ENCODE data around the gene ABCC3.
"Not testable (repeated sequence)": the region's sequence is repeated elsewhere in the genome, so short reads cannot be mapped to it uniquely, and the experiment has no call there.

ABCC3 gene

DNA sequence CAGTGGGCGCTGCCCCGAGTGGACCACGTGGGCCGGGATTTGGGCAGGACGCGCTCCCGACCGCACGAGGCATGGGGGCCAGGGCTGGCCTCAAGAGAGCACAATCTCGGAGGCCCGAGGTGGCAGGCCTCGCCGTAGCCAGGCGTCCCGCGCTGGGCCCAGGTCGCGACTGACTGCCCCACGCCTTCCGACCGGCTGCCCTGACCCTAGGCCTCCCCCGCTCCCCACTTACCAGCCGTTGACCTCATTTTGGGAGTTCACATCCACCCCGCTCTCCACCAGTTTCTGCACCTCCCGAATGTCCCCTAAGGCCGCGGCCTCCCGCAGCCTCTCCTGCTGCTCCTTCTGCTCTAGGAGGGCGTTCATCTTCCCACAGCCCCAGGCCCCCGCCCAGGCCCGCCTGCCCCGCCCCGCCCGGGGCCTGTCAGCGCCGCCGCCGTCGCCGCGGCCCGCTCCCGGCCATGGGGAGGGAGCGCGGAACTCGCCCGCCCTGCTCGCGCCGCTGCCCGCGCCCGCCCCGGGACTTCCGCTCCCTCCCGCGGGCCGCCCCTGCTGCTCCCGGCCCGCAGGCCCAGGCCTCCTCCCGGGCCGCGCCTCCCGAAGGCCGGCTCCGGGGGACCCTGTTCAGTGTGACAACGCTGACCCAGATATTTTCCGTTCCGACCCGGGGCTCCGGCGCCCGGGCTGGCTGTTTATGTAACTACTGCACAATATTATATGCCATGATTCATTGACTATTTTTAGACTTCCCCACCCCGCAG lies 72.8 kb downstream of the ABCC3 start, which contains the start of gene ANKRD40:
Gene ANKRD40, minus strand, starts transcription at position 626 of the 761 bp plus-strand sequence. Its CDS starts 260 bp downstream, at position 366.
- peak; percentile 83 for DNase-seq (ENCODE audit: low read depth)

DNA sequence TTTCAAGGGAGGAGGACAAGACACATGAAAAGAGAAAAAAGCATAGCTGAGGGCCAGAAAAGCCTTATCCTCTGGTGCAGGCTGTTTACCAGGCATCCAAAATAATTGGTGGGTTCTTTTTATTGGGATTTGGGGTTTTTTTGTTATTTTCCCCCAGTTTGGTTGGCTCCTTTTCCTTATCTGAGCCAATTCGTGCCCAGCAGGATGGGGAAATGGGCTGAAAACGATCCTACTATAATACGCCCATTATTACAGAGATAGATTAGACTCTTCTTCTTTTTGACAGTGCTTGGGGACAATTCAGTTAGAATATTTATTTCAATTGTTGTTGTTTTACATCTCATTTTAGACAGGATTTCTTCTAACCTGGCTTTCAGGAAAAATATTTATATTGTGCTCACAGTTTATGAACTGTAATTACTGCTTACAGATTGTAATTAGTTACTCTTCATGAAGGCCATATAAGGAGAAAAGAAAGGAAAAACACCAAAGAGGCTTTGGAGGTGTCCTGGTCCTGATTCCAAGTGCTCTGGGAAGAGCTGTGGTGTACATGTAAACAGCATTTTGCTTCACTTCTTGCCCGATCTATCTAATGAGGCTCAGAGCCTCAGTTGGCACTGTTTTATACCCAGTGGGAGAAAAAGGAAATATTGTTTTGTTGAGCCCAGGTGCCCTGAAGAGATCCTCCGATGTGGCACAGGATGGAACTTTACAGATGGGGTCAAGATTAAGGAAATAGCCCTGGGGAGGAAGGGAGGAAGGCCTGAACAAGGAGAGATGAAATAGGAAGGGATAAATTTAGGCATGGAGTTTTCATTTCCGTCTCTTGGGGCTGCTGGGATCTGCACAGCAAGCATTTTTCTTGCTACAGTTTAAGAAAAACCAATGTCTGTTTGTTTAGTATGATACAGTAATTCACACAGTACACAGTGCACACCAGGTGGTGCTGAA lies 73.6 kb downstream of the ABCC3 start:
- no peak for DNase-seq (ENCODE audit: low read depth)

DNA sequence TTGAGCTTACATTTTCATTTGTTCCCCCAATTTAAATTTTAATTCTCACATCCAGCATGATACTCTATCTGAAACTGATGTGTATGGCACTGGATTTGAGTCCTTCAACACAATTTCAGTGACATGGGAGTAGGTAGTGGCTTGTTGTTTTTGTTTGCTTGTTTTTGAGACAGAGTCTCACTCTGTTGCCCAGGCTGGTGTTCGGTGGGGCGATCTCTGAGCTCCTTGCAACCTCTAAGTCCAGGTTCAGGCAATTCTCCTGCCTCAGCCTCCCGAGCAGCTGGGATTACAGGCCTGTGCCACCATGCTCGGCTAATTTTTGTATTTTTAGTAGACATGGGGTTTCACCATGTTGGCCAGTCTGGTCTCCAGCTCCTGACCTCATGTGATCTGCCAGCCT lies 74.4 kb downstream of the ABCC3 start:
- not testable (repeated sequence) for DNase-seq (ENCODE audit: low read depth)

DNA sequence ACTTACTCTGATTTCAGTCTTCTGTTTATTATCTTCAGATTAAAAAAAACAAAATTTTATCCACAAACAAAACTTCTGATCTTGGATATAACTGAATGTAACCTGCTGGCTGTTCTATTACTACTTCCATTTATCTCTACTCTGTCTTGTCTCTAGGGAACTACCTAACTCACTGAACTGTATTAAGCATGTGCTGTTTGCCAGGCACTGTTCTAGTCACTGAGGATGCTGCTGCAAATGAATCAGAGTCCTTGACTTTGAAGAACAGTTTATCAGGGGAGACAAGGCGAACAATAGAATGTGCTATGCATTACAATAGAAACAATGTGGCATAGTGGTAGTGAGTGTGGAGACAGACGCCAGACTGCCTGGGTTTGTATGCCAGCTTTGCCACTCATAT lies 75.3 kb downstream of the ABCC3 start:
- DNase-seq (ENCODE audit: low read depth), result no peak

DNA sequence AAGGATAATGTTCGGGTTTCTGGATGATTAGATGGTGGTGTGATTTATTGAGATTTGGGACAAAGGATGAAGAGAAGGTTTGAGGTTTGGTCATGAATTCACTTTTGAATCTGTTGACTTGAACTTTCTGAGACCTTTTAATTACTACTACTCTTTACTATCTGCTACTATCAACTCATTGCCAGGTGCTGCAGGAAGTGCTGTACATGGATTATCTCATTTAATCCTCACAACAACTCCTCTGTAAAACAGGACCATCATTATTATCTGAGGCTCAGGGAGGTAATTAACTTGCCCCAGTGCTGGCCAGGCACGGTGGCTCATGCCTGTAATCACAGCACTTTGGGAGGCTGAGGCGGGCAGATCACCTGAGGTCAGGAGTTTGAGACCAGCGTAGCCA lies 76.0 kb downstream of the ABCC3 start:
- no peak for DNase-seq (ENCODE audit: low read depth)

DNA sequence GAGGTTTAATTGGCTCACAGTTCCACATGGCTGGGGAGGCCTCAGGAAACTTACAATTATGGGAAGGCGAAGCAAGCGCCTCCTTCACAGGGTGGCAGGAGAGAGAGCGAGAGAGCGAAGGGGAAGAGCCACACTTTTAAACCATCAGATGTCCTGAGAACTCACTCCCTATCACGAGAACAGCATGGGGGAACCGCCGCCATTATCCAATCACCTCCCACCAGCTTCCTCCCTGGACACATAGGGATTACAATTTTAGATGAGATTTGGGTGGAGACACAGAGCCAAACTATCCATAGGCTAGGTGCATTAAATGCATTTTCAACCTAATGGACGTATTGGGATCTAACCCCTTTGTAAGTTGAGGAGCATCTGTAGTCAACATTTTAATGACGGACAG lies 78.0 kb downstream of the ABCC3 start:
- DNase-seq (ENCODE audit: low read depth), result no peak

DNA sequence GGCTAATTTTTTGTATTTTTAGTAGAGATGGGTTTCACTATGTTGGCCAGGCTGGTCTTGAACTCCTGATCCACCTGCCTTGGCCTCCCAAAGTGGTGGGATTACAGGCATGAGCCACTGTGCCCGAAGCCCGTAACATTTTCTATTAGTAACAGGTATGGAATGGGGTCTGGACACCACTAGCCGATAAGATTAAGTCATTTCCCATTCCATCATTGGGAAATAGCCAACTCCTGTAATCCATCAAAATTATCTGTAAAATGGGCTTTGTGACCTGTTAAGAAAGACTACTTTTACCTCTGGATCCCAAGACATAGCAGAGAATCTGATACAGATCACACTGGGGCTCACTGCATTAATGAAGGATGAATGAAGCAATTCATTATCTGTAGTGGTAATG lies 80.8 kb downstream of the ABCC3 start:
- DNase-seq (ENCODE audit: low read depth), result no peak

DNA sequence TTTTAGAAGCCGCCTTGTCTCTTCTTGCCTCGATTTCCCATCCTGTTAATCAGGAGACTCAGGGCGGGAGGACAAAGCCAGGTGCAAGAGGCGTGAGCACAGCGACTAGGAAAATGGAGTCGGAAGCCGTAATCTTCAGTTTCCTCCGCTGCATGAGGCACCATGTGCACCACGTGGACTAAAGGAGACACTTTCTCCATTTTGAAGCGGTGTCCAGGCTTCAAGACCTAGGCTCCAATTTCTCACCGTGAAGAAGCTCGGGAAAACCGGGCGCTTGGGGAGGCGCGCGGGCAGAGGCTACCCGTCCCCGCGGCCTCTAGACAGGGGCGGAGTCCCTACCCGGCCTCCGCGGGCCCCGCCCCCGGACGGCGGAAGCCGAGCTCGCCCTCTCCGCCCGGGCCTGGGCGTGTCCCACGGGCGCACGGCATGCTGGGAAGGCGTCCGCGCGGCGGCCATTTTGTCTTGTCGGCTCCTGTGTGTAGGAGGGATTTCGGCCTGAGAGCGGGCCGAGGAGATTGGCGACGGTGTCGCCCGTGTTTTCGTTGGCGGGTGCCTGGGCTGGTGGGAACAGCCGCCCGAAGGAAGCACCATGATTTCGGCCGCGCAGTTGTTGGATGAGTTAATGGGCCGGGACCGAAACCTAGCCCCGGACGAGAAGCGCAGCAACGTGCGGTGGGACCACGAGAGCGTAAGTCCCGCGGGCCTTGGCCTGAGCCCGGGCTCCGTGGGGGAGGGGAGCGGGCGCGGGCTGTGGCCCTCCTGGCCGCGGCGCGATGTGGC lies 84.7 kb downstream of the ABCC3 start, which contains the start of gene LUC7L3:
Gene LUC7L3, plus strand, starts transcription at position 460 of the 780 bp plus-strand sequence. Its CDS starts 130 bp downstream, at position 590.
- DNase-seq (ENCODE audit: low read depth), result peak; percentile 90

DNA sequence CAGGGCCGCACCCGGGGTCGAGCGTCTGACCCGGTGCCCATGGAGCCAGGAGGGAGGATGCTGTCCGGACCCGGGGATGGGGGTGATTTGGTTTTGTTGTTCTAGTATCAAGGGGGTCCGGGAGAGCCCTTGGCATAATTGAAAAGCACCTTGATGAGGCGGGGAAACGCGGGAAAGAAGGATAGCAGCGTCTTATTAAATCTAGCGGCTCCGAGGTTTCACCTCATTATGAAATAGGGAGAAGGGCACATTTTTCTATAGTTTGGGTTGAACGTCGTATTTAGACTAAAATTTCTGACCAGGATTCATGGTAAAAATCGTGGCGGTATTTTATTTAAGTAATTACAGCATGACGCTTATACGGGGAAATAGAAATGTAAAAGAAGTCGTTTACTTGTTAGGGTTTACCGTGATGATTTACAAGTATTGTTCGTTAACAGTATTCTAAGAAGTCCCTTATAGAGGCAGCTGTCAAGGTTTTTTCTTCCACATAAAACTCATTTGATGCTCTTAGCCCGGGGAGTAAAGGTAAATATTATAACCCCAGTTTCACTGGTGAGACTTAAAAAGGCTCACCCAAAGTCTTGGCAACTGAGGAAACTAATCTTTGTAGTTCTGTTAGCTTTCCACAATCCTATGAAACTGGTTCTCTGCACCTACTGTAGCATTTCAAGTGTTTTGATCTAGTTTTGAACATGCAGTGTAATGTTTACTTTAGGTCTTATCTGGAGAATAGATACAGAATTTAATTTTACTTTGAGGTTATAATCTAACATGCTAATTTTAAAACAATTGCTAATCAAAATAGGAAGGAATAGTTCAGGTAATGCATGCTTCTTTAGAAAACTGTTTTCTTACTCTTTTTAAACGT lies 85.5 kb downstream of the ABCC3 start:
- no peak for DNase-seq (ENCODE audit: low read depth)

DNA sequence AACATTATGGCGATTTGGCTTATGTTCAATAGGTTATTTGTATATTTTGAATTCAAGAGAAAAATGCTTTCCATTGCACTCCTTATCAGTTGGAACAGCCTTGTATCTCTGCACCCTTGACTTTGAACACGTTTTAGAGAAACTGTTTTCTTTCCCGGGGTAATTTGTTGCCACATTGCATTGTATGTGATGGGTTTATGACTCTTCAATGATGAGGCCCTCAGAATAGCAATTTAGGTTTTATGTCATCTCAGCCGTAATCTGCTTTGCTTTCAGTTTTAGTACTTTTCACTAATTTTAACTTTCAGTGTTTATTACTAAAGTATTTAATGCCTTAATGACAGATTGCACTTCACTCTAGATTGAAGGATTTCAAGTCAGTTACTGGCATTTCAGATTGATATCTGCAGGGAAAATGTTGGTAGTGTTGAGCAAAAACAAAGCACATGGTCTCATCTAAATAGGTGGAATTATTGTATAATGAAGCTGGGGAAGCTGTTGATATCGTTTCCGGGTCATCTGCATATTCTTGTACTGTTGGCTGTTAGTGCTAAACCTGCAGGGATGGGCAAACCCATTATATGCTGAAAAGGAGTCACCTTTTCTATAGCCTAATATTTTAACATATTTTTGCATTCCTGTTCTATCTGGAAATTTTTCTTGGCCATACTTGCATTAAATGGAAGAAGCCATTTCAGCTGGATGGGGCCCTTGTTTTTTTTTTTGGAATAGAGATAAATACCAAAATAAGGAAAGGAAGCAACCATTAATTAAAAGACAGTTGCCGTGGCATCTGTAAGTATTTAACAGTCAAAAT lies 86.7 kb downstream of the ABCC3 start:
- DNase-seq (ENCODE audit: low read depth), result no peak

DNA sequence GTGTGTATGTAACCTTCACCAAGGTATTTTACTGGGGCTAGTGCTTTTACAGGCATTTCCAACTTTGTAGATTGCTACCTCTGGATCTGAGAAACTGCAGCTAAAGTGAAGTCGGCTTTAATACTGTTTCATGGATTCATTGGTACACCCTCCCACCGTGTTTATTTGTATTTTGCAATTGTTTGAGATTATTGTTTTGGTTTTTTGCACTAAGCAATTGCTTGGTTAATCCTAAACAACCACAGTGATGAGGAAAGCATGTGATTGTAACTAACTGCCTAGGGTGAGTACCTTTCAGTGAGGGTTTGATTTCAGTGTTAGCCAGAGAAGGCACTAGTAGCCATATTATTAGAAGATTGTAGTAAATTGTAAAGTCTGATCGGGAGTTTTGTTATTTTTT lies 88.1 kb downstream of the ABCC3 start:
- DNase-seq (ENCODE audit: low read depth), result no peak

DNA sequence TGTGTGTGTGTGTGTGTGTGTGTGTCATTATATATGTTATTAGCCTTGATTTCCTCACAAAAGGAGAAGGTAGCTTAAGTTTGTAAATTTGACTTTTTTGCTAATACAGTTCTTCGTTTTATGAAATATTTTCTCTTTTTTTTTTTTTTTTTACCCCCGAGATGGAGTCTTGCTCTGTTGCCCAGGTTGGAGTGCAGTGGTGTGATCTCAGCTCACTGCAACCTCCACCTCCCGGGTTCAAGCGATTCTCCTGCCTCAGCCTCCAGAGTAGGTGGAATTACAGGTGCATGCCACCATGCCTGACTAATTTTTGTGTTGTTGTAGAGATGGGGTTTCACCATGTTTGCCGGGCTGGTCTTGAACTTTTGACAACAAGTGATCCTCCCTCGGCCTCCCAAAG lies 89.9 kb downstream of the ABCC3 start:
- DNase-seq (ENCODE audit: low read depth), result not testable (repeated sequence)

DNA sequence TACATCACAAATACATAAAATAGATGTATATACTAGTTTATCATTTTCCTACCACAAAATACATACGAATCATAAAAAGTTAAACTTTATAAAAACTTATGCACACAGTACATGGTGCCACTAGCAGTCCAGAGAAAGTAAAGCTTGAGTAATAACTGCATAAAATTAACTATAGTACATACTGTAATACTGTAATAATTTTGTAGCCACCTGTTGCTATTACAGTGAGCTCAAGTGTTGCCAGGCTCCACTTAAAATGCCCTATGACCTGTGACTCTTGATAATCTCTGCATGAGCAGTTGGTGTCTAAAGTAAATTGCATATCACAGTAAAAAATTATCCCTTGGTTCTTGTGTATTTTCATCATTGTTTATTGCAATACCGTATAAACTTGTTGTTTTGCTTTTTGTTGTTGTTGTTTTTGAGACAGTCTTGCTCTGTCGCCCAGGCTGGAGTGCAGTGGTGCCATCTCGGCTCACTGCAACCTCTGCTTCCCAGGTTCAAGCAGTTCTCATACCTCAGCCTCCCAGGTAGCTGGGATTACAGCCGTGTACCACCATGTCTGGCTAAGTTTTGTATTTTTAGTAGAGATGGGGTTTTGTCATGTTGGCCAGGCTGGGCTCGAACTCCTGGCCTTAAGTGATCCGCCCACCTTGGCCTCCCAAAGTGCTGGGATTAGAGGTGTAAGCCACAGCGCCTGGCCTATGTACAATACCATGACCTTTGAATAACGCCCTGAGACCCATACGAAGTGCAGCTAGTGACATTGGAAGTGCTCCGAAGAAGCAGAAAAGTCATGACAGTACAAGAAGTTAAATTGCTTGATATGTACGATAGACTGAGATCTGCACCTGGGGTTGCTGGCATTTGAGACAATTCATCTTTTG lies 91.3 kb downstream of the ABCC3 start:
- no peak for DNase-seq (ENCODE audit: low read depth)

DNA sequence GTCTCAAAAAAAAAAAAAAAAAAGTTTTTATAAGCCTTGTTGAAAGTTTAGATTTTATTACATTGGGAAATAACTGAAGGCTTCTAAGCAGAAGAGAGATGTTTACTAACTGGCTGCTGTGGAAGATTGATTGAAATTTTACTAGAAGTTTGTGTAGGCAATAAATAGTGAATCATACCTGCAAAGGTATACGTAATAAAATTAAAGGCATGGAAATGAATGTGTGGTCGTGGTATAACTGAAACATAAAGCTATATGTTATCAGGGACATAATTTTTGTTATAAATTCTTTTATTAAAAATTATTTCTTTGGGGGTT lies 93.4 kb downstream of the ABCC3 start:
- no peak for DNase-seq (ENCODE audit: low read depth)

DNA sequence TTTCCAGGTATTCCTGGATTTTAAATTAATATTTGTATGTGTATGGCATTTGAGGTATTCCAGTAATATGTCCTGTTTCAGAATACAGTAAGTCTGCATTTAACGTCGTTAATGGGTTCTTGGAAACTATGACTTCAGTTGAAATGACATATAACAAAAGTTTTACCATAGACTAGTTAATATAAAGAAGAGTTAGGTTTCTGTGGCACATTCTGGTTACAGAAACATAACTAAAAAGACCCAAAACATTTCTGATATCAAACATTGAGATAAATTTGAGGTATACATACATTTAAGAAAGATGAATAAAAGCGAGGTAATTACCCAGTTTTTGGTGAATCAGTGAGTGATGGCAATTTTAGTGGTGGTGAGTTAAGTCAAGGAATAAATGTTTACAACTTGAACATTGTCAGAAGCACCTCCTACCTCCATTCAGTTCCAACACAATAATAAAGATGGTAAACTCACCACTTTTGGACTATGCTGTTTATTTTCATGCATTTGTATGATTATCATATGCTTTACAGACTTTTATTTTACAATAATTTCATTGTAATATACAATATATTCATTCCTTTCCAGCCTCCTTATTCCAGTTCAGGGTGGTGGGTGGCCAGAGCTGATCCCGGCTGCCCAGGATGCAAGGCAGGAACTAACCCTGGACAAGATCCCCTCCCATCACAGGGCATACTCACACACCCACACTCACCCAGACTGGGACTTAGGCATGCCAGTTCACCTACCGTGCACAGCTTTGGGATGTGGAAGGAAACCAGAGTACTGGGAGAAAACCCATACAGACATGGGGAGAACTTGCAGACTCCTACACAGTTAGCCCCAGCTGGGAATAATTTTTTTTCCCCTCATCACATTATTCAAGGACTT lies 94.4 kb downstream of the ABCC3 start:
- no peak for DNase-seq (ENCODE audit: low read depth)

DNA sequence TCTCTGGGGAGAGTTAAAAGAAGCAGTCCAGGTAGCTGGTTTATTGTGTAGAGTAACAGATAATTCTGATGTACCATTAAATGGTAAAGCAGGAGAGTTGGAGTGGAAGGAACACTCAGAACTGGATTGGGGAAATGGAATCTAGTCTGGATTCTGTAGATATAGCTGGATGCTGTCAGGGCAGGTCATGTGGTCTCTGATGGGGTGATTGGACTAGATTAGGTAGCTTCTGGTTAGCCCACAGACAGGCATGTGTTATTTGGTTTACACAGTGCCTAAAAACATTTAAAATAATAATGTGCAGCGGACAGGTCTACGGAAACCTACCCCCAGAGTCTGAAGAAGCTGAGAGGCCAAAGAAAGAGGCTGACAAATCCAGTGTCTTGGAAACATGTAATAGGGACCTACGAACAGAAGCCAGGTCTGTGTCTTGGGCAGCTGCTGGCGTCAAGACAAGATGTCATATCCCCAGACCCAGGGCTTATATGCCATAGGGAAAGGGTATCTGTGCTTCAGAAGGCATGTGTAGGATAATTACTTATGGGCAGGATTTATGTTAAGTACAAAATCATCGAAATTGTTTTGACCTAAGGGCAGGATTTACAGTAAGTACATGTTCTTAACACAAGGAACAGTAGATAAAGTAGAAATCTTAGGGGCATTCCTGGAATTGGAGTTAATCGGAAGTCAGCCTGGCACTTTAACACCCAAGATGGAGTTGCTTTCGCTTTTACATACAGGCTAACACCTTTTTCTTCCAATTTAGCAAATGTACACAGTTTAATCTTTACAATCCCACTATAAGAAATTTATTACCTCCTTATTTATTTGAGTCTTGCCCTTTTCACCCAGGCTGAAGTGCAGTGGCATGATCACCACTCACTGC lies 97.1 kb downstream of the ABCC3 start:
- no peak for DNase-seq (ENCODE audit: low read depth)

DNA sequence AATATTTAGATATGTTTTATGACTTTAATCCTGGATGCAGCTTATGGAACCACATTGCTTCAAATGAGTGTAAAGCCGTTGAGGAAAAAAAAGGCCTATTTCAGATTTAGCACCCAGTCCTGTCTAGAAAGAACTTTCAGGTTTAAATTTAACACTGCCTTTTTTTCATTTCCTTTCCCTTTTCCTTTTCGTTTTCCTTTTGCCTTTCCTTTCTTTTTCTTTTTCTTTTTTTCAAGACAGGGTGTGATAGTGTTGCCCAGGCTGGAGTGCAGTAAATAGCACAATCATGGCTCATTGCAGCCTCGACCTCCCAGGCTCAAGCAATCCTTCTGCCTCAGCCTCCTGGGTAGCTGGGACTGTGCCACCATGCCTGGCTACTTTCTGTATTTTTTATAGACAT lies 100.6 kb downstream of the ABCC3 start:
- DNase-seq (ENCODE audit: low read depth), result no peak
